K562 (cell line): ENCODE measurements around the gene TMEM239. TPM values are rescaled to one million over a fixed set of nuclear protein-coding genes. Genes with fewer than 3 reads are reported as not detected.

ENCODE experiments used
- ATAC-seq: fragments of 200-7000 bp; cut with Tn5 transposase; 3 replicates; pipeline ENCODE4 v1.9.1; 2020; ENCODE audit warnings: moderate library complexity
- BruUV-seq: library from RNA; stranded (reverse); fragments of 400-500 nt; replicated peaks from 2 replicates; lab custom pipeline; 2021; lab: Mats Ljungman, UMichigan
- CTCF ChIA-PET: fragments of 300-600 bp; formaldehyde crosslinking; extraction: SDS; loops from one replicate; lab custom pipeline; 2021; ENCODE audit warnings: low intra/inter-chr PET ratio; lab: Yijun Ruan, JAX
- POLR2A ChIA-PET: fragments of 300-600, 350-650 bp; sonication (Branson Sonifier 250); formaldehyde crosslinking; extraction: SDS; loops from one replicate; lab custom pipeline; 2021; ENCODE audit warnings: antibody characterized with exemption, inconsistent platforms; lab: Yijun Ruan, JAX
- DNase-seq, 4 experiments: peaks; one replicate each; pipeline versions ENCODE4 v3.0.0 to v3.0.0-alpha.2; 2011 to 2018; ENCODE audit warnings: low spot score in 3 of 4, mixed read lengths in 3 of 4; ENCODE audit errors: extremely low read depth in 1 of 4
- FAIRE-seq: peaks from 2 replicates; lab custom pipeline; 2011; peaks lifted over from hg19 to GRCh38; lab: Jason Lieb, UNC
- H2AFZ ChIP-seq: 2 replicates; pipeline ENCODE4 v1.6.0; 2011; ENCODE audit warnings: low read depth, low read length, control low read depth, inconsistent platforms
- H3K27ac ChIP-seq: fragments of 200-600 bp; 3 replicates; pipeline ENCODE4 v1.8.0; 2011; ENCODE audit warnings: low read depth, mild to moderate bottlenecking, control low read depth, inconsistent platforms, low read length, moderate library complexity, mixed read lengths; ENCODE audit errors: extremely low read depth
- H3K27me3 ChIP-seq, 2 experiments: fragments of 300-600 bp in 1 of 2; 2 replicates in 1 of 2; 3 replicates in 1 of 2; pipeline versions ENCODE4 v1.6.0 to v1.8.0; 2011; ENCODE audit warnings: inconsistent platforms in 2 of 2, low read length in 2 of 2, mild to moderate bottlenecking in 1 of 2, mixed read lengths in 1 of 2, moderate library complexity in 1 of 2; ENCODE audit not compliant: control insufficient read depth in 2 of 2, insufficient read depth in 2 of 2
- H3K36me3 ChIP-seq: fragments of 300-600 bp; 3 replicates; pipeline ENCODE4 v1.8.0; 2011; ENCODE audit warnings: mild to moderate bottlenecking, low read length, inconsistent platforms; ENCODE audit not compliant: control insufficient read depth, insufficient read depth
- H3K4me1 ChIP-seq, 2 experiments: fragments of 200-600 bp in 1 of 2; replicated peaks in 1 of 2; 2 replicates in 1 of 2; 3 replicates in 1 of 2; pipeline versions ENCODE4 v1.5.1 to v1.8.0; 2011; ENCODE audit warnings: inconsistent platforms in 2 of 2, low read length in 2 of 2, mild to moderate bottlenecking in 1 of 2, mixed read lengths in 1 of 2, moderate library complexity in 1 of 2; ENCODE audit not compliant: control insufficient read depth in 2 of 2, insufficient read depth in 2 of 2
- H3K4me2 ChIP-seq: 2 replicates; pipeline ENCODE4 v1.6.1; 2011; ENCODE audit warnings: low read length, control low read depth, inconsistent platforms, mixed read lengths; ENCODE audit not compliant: insufficient read depth
- H3K4me3 ChIP-seq: fragments of 200-600 bp; sonication (generic), shearing (Covaris generic); 2 replicates; pipeline ENCODE4 v1.5.1; 2016; ENCODE audit warnings: control low read depth, inconsistent platforms
- H3K79me2 ChIP-seq: fragments of 200-600 bp; 3 replicates; pipeline ENCODE4 v1.8.0; 2011; ENCODE audit warnings: low read length, inconsistent platforms; ENCODE audit not compliant: control insufficient read depth, insufficient read depth
- H3K9ac ChIP-seq, 2 experiments: 2 replicates each; pipeline versions ENCODE4 v1.6.0 to v1.6.1; 2011; ENCODE audit warnings: low read depth in 2 of 2, low read length in 2 of 2, control low read depth in 1 of 2, inconsistent platforms in 1 of 2, mild to moderate bottlenecking in 1 of 2, mixed read lengths in 1 of 2; ENCODE audit not compliant: insufficient read depth in 1 of 2
- H3K9me1 ChIP-seq: one replicate; pipeline ENCODE4 v1.6.0; 2011; ENCODE audit warnings: inconsistent platforms, mild to moderate bottlenecking, low read length, moderate library complexity; ENCODE audit not compliant: control insufficient read depth, insufficient read depth
- H3K9me3 ChIP-seq: replicated peaks from 2 replicates; pipeline ENCODE4 v1.5.1; 2011; ENCODE audit warnings: low read depth, low read length, inconsistent platforms; ENCODE audit not compliant: control insufficient read depth, insufficient read depth
- H4K20me1 ChIP-seq: replicated peaks from 2 replicates; pipeline ENCODE4 v1.6.1; 2011; ENCODE audit warnings: low read length, inconsistent platforms, mixed read lengths; ENCODE audit not compliant: control insufficient read depth, insufficient read depth
- DIDO1 ChIP-seq: fragments of 450-650 bp; IDR thresholded peaks from 2 replicates; pipeline ENCODE4 v1.6.1; 2016; ENCODE audit warnings: low read depth, missing biosample characterization, missing genetic modification characterization
- HOXB6 ChIP-seq: fragments of 250-450 bp; sonication (Bioruptor Pico); IDR thresholded peaks from 2 replicates; pipeline ENCODE4 v1.5.1; 2022; ENCODE audit warnings: mild to moderate bottlenecking, borderline replicate concordance
- SMAD2 ChIP-seq: fragments of 150-350 bp; IDR thresholded peaks from 2 replicates; pipeline ENCODE4 v1.6.1; 2014; ENCODE audit warnings: low read depth, mild to moderate bottlenecking, low read length
- SRF ChIP-seq, 2 experiments: fragments of 250-450, 450-650 bp in 1 of 2; sonication (Bioruptor Pico) in 1 of 2; sonication (generic) in 1 of 2; formaldehyde crosslinking; IDR thresholded peaks; 2 replicates each; pipeline versions ENCODE4 v1.5.0 to v1.5.1; 2020 to 2022; ENCODE audit warnings: mild to moderate bottlenecking in 1 of 2, missing genetic modification reagents in 1 of 2
- TEAD1 ChIP-seq, 2 experiments: fragments of 450-650 bp in 1 of 2; sonication (generic) in 1 of 2; formaldehyde crosslinking; IDR thresholded peaks; 2 replicates each; pipeline versions ENCODE4 v1.4.0 to v1.8.0; 2020 to 2022; ENCODE audit warnings: mild to moderate bottlenecking in 2 of 2, missing genetic modification reagents in 1 of 2
- ZBTB12 ChIP-seq: fragments of 250-450 bp; sonication (Bioruptor Pico); IDR thresholded peaks from 2 replicates; pipeline ENCODE4 v1.4.0; 2020
- ZNF146 ChIP-seq: IDR thresholded peaks from one replicate; pipeline ENCODE4 v1.6.1; 2018; ENCODE audit warnings: missing compliant biosample characterization; ENCODE audit not compliant: unreplicated experiment
- ZNF175 ChIP-seq: fragments of 200-800 bp; sonication (Bioruptor generic); IDR thresholded peaks from 2 replicates; pipeline ENCODE4 v1.6.1; 2016; ENCODE audit warnings: low read depth, mild to moderate bottlenecking, missing genetic modification characterization, missing compliant biosample characterization
- ZNF444 ChIP-seq: fragments of 250-450 bp; sonication (Bioruptor Pico); IDR thresholded peaks from 2 replicates; pipeline ENCODE4 v1.4.0; 2020; ENCODE audit warnings: mild to moderate bottlenecking, moderate library complexity
- WGBS: fragments of 100-300 bp; shearing (Covaris generic); methylation state at CpG from one replicate; pipeline ENCODE4 v1.1.6; 2016; ENCODE audit warnings: low coverage, mixed read lengths; ENCODE audit not compliant: insufficient coverage; ENCODE audit errors: missing lambda C conversion rate; 5-methylcytosine and 5-hydroxymethylcytosine counted together
- in situ Hi-C: fragments of 300-500 bp; cut with MboI; formaldehyde crosslinking; loops from 4 replicates; pipeline ENCODE4 v1.15.0; 2018; ENCODE audit warnings: inconsistent platforms, mixed read lengths
- intact Hi-C: fragments of 100-400 bp; cut with micrococcal nuclease; formaldehyde crosslinking; loops from 2 replicates; pipeline ENCODE4 v1.14.2; 2022
- polyA plus RNA-seq, 8 experiments: library from polyadenylated mRNA; depleted of rRNA in 4 of 8; stranded (reverse) in 5 of 8; unstranded in 3 of 8; fragments of >200 nt; fragmentation: Nextera tagmentation in 2 of 8; fragmentation: Illumina TruSeq in 1 of 8; extraction: Ambion mirVana in 2 of 8; extraction: Trizol in 1 of 8; gene quantifications; 2 replicates each; pipeline versions ENCODE4 v1.2.1 to v1.2.3, GENCODE V29; 2011 to 2014; ENCODE audit warnings: inconsistent platforms in 1 of 8, missing spikeins in 1 of 8
- total RNA-seq, 7 experiments: library from RNA; depleted of rRNA in 6 of 7; stranded (reverse); fragments of >200 nt in 6 of 7; fragmentation: Illumina TruSeq in 2 of 7; extraction: Trizol in 2 of 7; gene quantifications; 2 replicates each; pipeline versions ENCODE4 v1.2.1 to v1.2.3, GENCODE V29; 2011 to 2021; ENCODE audit warnings: low replicate concordance in 1 of 7

The TMEM239 gene
- total and polyA plus RNA-seq, 9 of the 15 experiments (the other 6 are each of a cell fraction or from before 2014, with no cell fraction given): not detected

GRCh38 chr20:2794866-2795447, 21.2 kb upstream of the TMEM239 start:
- Histone ChIP-seq H3K9ac (peak overlapping the region in 1 of 2 experiments; percentile 45; a peak in 1 of 4 replicates), H4K20me1 (peaks cover 12% of the 10 kb centered on the region; the same call in 1 of the 2 replicates), H2AFZ (no peak overlapping the region), H3K27ac (no peak overlapping the region), H3K36me3 (no peaks in the 10 kb centered on the region), H3K4me1 (peaks cover 2 to 20% of the 10 kb centered on the region in 2 experiments; a peak in 4 of 5 replicates), H3K4me2 (peak overlapping the region; percentile 14; the same call in 1 of the 2 replicates), H3K9me1 (no peaks in the 10 kb centered on the region), H3K27me3 (peaks cover 15 to 57% of the 10 kb centered on the region in 2 experiments; a peak in 4 of 5 replicates), H3K9me3 (no peaks in the 10 kb centered on the region), H3K79me2 (no peaks in the 10 kb centered on the region), H3K4me3 (no peak overlapping the region)
- POLR2A ChIA-PET: interaction anchor here (0.6 kb wide), 1 partner anchor 143 kb away, joined by 3 read pairs; no protein-coding TSS in a partner anchor
- no peak for TF ChIP-seq SMAD2
- no peak for TF ChIP-seq DIDO1 (tag)
- TF ChIP-seq HOXB6 (CRISPR knock-in tag): no peak
- no peak for TF ChIP-seq ZNF444 (CRISPR knock-in tag)
- TF ChIP-seq SRF (CRISPR knock-in tag; IDR thresholded peaks at IDR 0.05): no peak
- TF ChIP-seq TEAD1 (CRISPR knock-in tag; IDR thresholded peaks at IDR 0.05): no peak
- TF ChIP-seq ZBTB12 (CRISPR knock-in tag): no peak
- no peak for TF ChIP-seq ZNF175 (CRISPR knock-in tag)
- TF ChIP-seq ZNF146 (CRISPR knock-in tag): no peak
- ATAC-seq (no peak; the same call in 2 of the 3 replicates), DNase-seq (no peak), FAIRE-seq (no peak)
- 0% methylated on average over 8 of the region's 11 CpGs for WGBS
- CTCF ChIA-PET: no interaction called here
- in situ Hi-C loops: no loop called here
- intact Hi-C loops: no loop called here
- BruUV-seq: no TSS peak
